Astrocyte (in vitro differentiated cells and primary cell): ENCODE data around the gene OPCML. TPM values are rescaled to one million over a fixed set of nuclear protein-coding genes. Genes with fewer than 3 reads are reported as not detected.

Source experiments
- DNase-seq: peaks from one replicate; pipeline ENCODE4 v3.0.0-alpha.2; 2010; ENCODE audit warnings: low read depth
- FAIRE-seq: peaks from 2 replicates; lab custom pipeline; 2011; peaks lifted over from hg19 to GRCh38; lab: Jason Lieb, UNC
- H2AFZ ChIP-seq: 2 replicates; pipeline ENCODE4 v1.6.0; 2012; ENCODE audit warnings: low read depth, low read length, inconsistent platforms
- H3K27ac ChIP-seq: 2 replicates; pipeline ENCODE4 v1.5.1; 2011; ENCODE audit warnings: low read depth, low read length, inconsistent platforms
- H3K27me3 ChIP-seq: 2 replicates; pipeline ENCODE4 v1.6.0; 2011; ENCODE audit warnings: low read length, inconsistent platforms; ENCODE audit not compliant: insufficient read depth
- H3K36me3 ChIP-seq: 2 replicates; pipeline ENCODE4 v1.5.1; 2011; ENCODE audit warnings: low read length, inconsistent platforms; ENCODE audit not compliant: insufficient read depth
- H3K4me1 ChIP-seq: 2 replicates; pipeline ENCODE4 v1.5.1; 2011; ENCODE audit warnings: low read length, inconsistent platforms; ENCODE audit not compliant: insufficient read depth
- H3K4me2 ChIP-seq: 2 replicates; pipeline ENCODE4 v1.6.0; 2012; ENCODE audit warnings: low read length, inconsistent platforms
- H3K4me3 ChIP-seq: 2 replicates; pipeline ENCODE4 v1.5.1; 2011; ENCODE audit warnings: low read depth, mild to moderate bottlenecking, low read length, inconsistent platforms; ENCODE audit not compliant: insufficient read depth
- H3K79me2 ChIP-seq: 2 replicates; pipeline ENCODE4 v1.6.0; 2012; ENCODE audit warnings: mild to moderate bottlenecking, low read length, inconsistent platforms; ENCODE audit not compliant: insufficient read depth
- H3K9ac ChIP-seq: 2 replicates; pipeline ENCODE4 v1.6.0; 2012; ENCODE audit warnings: mild to moderate bottlenecking, low read length, inconsistent platforms
- H3K9me3 ChIP-seq: 2 replicates; pipeline ENCODE4 v1.5.1; 2012; ENCODE audit warnings: low read depth, mild to moderate bottlenecking, low read length, inconsistent platforms; ENCODE audit not compliant: insufficient read depth
- H4K20me1 ChIP-seq: 2 replicates; pipeline ENCODE4 v1.6.0; 2012; ENCODE audit warnings: low read length, inconsistent platforms; ENCODE audit not compliant: insufficient read depth
- H3K27ac Mint-ChIP-seq: one replicate; pipeline ENCODE4 v1.8.0; 2021; ENCODE audit warnings: mild to moderate bottlenecking, mixed read lengths; ENCODE audit not compliant: unreplicated experiment
- H3K27me3 Mint-ChIP-seq: one replicate; pipeline ENCODE4 v1.8.0; 2021; ENCODE audit warnings: low read depth, mixed read lengths; ENCODE audit not compliant: unreplicated experiment
- H3K36me3 Mint-ChIP-seq: one replicate; pipeline ENCODE4 v1.8.0; 2021; ENCODE audit warnings: low read depth, mixed read lengths; ENCODE audit not compliant: unreplicated experiment
- H3K4me1 Mint-ChIP-seq: one replicate; pipeline ENCODE4 v1.8.0; 2021; ENCODE audit warnings: low read depth, mixed read lengths; ENCODE audit not compliant: unreplicated experiment
- H3K4me3 Mint-ChIP-seq: one replicate; pipeline ENCODE4 v1.8.0; 2021; ENCODE audit warnings: mild to moderate bottlenecking, moderate library complexity, mixed read lengths; ENCODE audit not compliant: unreplicated experiment
- H3K9me3 Mint-ChIP-seq: one replicate; pipeline ENCODE4 v1.8.0; 2021; ENCODE audit warnings: mild to moderate bottlenecking, mixed read lengths; ENCODE audit not compliant: unreplicated experiment
- CTCF ChIP-seq: IDR thresholded peaks from 2 replicates; pipeline ENCODE4 v1.5.1; 2011; ENCODE audit warnings: low read depth, mild to moderate bottlenecking, inconsistent platforms, low read length, moderate library complexity; ENCODE audit not compliant: insufficient read depth
- EZH2 ChIP-seq: IDR thresholded peaks from 2 replicates; pipeline ENCODE4 v1.6.1; 2012; ENCODE audit warnings: mild to moderate bottlenecking, low read length, inconsistent platforms; ENCODE audit not compliant: insufficient read depth
- total RNA-seq: library from RNA; stranded (reverse); gene quantifications from 2 replicates; pipeline ENCODE4 v1.2.1, GENCODE V29; 2021

Gene OPCML
- total RNA-seq, 1 donor from 2014 or later = 7.9 TPM

DNA sequence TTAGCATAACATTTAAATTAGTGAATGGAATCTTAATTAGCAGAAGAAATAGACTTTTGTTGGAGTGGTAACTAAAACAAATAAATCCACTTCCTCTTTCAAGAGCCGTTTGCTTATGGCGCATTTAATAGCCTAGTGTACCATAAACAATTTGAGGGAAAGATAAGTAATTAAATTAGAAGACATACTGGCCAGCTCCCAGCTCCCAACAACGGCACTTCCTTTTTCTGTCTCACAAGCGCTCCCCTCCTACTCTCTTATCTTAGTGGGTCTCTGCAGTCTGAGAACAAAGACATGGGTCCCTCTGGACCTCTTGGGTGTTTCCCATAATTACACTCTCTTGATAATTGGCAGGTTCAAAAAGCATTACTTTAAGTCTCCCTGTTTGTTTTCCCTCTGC is 146.0 kb downstream of the OPCML start:
- no peak overlapping the region for H2AFZ ChIP-seq
- no peaks in the 10 kb centered on the region for H3K9me3 ChIP-seq
- H3K4me2 ChIP-seq = no peak overlapping the region
- Mint-ChIP-seq H3K9me3 (no peaks in the 10 kb centered on the region), H3K27ac (no peak overlapping the region), H3K27me3 (peaks cover 25% of the 10 kb centered on the region), H3K4me1 (no peaks in the 10 kb centered on the region), H3K4me3 (no peak overlapping the region), H3K36me3 (no peaks in the 10 kb centered on the region)
- TF ChIP-seq EZH2 (no peak), CTCF (no peak)
- no peaks in the 10 kb centered on the region for H3K4me1 ChIP-seq
- no peak overlapping the region for H3K4me3 ChIP-seq
- DNase-seq = no peak
- H3K27me3 ChIP-seq = no peaks in the 10 kb centered on the region
- no peaks in the 10 kb centered on the region for H3K79me2 ChIP-seq
- no peaks in the 10 kb centered on the region for H4K20me1 ChIP-seq
- no peak overlapping the region for H3K27ac ChIP-seq
- no peaks in the 10 kb centered on the region for H3K36me3 ChIP-seq
- no peak overlapping the region for H3K9ac ChIP-seq
- FAIRE-seq = no peak

DNA sequence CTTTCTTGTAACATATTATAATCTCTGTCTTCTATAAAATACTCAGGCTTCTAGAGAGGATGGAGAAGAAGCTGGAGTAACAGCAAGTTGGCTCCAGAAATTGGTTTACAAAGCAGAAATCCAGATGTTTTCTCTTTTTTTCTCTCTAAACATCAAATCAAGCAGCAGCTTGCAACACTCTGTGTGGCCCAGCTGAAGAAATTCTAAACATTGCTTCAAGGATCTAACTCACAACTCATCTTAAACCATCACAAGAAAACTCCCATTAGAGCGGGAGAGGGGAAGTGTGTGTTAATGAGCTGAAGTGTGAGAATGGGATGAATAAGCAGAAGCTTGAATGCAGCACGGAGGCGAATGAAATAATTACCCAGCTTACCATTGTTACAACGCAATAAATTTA is 146.5 kb downstream of the OPCML start:
- Mint-ChIP-seq H3K36me3 (no peaks in the 10 kb centered on the region), H3K4me3 (no peak overlapping the region), H3K27me3 (peaks cover 29% of the 10 kb centered on the region), H3K4me1 (no peaks in the 10 kb centered on the region), H3K9me3 (no peaks in the 10 kb centered on the region), H3K27ac (no peak overlapping the region)
- Histone ChIP-seq H3K4me2 (no peak overlapping the region), H2AFZ (no peak overlapping the region), H3K27me3 (no peaks in the 10 kb centered on the region), H4K20me1 (no peaks in the 10 kb centered on the region), H3K4me1 (no peaks in the 10 kb centered on the region), H3K9ac (no peak overlapping the region), H3K79me2 (no peaks in the 10 kb centered on the region), H3K4me3 (no peak overlapping the region), H3K27ac (no peak overlapping the region), H3K36me3 (no peaks in the 10 kb centered on the region), H3K9me3 (no peaks in the 10 kb centered on the region)
- DNase-seq = no peak
- FAIRE-seq = no peak
- TF ChIP-seq EZH2 (no peak), CTCF (no peak)

DNA sequence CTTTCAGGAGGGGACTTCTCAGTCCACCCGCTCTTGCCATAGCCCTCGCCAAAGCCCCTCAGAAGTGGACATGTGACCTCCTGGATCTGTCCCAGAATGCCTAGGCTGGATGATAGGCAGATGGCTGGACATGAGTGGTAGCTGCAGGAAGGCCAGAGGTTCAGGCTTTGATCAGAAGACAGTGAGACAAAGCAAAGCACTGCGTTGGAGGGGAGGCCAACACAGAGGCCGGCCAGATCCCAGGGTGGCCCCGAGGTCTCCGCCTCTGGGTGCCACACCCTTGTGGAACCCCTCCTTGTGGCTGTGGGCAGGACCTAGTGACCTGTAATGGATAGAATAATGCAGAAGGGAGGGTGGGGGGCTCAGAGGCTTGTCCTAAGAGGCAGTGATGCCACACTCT is 147.6 kb downstream of the OPCML start:
- H2AFZ ChIP-seq = no peak overlapping the region
- no peaks in the 10 kb centered on the region for H3K9me3 ChIP-seq
- H3K36me3 ChIP-seq = no peaks in the 10 kb centered on the region
- H3K4me3 ChIP-seq = no peak overlapping the region
- H3K4me3 Mint-ChIP-seq = no peak overlapping the region
- no peaks in the 10 kb centered on the region for H4K20me1 ChIP-seq
- H3K36me3 Mint-ChIP-seq = no peaks in the 10 kb centered on the region
- no peaks in the 10 kb centered on the region for H3K79me2 ChIP-seq
- H3K9me3 Mint-ChIP-seq = no peaks in the 10 kb centered on the region
- no peak overlapping the region for H3K4me2 ChIP-seq
- no peak overlapping the region for H3K27ac ChIP-seq
- no peak for TF ChIP-seq CTCF
- no peak for TF ChIP-seq EZH2
- H3K27me3 Mint-ChIP-seq = peaks cover 29% of the 10 kb centered on the region
- H3K9ac ChIP-seq = no peak overlapping the region
- no peak overlapping the region for H3K27ac Mint-ChIP-seq
- DNase-seq = no peak
- FAIRE-seq = no peak
- H3K27me3 ChIP-seq = no peaks in the 10 kb centered on the region
- no peaks in the 10 kb centered on the region for H3K4me1 ChIP-seq
- no peaks in the 10 kb centered on the region for H3K4me1 Mint-ChIP-seq
